ENCODE measurements around the gene DHX29.

The DHX29 gene, protein sequence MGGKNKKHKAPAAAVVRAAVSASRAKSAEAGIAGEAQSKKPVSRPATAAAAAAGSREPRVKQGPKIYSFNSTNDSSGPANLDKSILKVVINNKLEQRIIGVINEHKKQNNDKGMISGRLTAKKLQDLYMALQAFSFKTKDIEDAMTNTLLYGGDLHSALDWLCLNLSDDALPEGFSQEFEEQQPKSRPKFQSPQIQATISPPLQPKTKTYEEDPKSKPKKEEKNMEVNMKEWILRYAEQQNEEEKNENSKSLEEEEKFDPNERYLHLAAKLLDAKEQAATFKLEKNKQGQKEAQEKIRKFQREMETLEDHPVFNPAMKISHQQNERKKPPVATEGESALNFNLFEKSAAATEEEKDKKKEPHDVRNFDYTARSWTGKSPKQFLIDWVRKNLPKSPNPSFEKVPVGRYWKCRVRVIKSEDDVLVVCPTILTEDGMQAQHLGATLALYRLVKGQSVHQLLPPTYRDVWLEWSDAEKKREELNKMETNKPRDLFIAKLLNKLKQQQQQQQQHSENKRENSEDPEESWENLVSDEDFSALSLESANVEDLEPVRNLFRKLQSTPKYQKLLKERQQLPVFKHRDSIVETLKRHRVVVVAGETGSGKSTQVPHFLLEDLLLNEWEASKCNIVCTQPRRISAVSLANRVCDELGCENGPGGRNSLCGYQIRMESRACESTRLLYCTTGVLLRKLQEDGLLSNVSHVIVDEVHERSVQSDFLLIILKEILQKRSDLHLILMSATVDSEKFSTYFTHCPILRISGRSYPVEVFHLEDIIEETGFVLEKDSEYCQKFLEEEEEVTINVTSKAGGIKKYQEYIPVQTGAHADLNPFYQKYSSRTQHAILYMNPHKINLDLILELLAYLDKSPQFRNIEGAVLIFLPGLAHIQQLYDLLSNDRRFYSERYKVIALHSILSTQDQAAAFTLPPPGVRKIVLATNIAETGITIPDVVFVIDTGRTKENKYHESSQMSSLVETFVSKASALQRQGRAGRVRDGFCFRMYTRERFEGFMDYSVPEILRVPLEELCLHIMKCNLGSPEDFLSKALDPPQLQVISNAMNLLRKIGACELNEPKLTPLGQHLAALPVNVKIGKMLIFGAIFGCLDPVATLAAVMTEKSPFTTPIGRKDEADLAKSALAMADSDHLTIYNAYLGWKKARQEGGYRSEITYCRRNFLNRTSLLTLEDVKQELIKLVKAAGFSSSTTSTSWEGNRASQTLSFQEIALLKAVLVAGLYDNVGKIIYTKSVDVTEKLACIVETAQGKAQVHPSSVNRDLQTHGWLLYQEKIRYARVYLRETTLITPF (N-terminal part only)

DNA sequence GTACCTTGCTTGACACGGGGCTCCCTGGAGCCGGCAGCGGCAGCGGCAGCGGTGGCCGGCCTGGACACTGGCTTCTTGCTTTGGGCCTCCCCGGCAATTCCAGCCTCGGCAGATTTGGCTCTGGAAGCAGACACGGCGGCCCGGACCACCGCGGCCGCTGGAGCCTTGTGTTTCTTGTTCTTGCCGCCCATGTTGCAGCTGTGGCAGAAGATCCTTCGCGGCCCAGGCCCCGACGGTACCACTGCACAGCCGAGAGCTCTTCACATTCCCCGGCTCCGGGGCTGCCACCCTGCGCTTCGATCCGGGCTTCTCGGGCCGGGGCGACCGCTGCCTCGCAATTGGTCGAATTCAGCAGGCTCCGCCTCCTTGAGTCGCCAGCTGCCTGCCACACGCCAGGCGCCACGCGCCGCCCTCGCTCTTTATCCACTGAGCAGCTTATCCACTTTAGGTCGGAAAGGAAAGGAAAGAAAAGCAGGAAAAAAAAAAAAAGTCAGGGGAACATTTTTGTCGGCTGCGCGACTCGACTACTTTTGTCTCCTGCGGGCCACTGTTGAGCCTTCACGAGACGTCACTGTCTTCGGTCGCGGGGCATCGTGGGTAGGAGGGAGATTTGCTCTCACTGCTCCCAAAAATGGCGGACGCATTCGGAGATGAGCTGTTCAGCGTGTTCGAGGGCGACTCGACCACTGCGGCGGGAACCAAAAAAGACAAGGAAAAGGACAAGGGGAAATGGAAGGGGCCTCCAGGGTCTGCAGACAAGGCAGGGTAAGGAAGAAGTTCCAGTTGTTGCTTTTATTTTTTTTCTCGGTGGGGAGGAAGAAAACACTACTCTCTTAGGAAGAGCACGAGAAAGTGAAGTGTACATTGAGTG is at the start of gene DHX29, which contains the start of gene MTREX:
TSS of gene DHX29 (minus strand) at position 312 of the 871 bp plus-strand sequence. CDS start at position 191, 121 bp downstream.
TSS of gene MTREX (plus strand) at position 607 of the 871 bp plus-strand sequence. CDS start at position 632, 25 bp downstream.
- TF ChIP-seq, protein P1, sequence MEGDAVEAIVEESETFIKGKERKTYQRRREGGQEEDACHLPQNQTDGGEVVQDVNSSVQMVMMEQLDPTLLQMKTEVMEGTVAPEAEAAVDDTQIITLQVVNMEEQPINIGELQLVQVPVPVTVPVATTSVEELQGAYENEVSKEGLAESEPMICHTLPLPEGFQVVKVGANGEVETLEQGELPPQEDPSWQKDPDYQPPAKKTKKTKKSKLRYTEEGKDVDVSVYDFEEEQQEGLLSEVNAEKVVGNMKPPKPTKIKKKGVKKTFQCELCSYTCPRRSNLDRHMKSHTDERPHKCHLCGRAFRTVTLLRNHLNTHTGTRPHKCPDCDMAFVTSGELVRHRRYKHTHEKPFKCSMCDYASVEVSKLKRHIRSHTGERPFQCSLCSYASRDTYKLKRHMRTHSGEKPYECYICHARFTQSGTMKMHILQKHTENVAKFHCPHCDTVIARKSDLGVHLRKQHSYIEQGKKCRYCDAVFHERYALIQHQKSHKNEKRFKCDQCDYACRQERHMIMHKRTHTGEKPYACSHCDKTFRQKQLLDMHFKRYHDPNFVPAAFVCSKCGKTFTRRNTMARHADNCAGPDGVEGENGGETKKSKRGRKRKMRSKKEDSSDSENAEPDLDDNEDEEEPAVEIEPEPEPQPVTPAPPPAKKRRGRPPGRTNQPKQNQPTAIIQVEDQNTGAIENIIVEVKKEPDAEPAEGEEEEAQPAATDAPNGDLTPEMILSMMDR (IDR thresholded peaks at IDR 0.05; ENCODE audit: low read depth, low read length) = no peak
- DNase-seq (ENCODE audit: extremely low read depth, low read depth) = peak; percentile 70

DNA sequence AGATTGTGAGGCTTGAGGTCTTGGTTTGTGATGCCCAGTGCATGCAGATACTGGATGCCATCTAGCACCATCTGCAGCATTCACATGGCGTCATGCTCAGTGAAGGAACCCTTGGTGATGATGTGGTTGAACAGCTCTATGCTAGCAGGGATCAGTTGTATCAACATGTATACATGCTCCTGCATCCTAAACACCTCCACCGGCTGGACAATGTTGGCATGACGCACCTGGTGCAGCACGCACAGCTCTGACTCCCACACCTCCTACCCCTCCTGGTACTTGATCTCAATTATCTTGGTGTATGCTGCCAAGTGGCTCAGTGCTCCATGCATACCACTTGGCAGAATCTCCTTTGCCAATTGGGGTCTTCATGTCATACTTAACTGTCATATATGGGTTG is 49.4 kb upstream of the DHX29 start:
- TF ChIP-seq, protein P1 (IDR thresholded peaks at IDR 0.05; ENCODE audit: low read depth, low read length) = no peak
- DNase-seq (ENCODE audit: extremely low read depth, low read depth) = no peak

DNA sequence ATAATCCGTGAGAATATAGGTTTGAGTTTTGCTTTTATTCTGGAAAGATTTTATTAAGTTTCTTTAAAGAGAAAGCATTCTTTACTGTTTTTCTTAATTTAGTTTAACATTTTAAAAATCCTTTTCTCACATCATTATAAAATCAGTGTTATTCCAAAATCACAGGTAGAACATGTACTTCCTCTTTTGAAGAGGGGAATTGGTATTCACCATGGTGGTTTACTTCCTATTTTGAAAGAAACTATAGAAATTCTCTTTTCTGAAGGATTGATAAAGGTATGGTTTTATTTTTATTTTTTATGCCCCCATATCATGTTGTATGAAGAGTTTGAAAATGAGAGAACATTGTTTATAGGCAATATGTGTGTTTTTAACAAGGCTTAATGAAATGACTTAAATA is 43.3 kb upstream of the DHX29 start:
- TF ChIP-seq, protein P1 (IDR thresholded peaks at IDR 0.05; ENCODE audit: low read depth, low read length) = no peak
- DNase-seq (ENCODE audit: extremely low read depth, low read depth) = no peak

DNA sequence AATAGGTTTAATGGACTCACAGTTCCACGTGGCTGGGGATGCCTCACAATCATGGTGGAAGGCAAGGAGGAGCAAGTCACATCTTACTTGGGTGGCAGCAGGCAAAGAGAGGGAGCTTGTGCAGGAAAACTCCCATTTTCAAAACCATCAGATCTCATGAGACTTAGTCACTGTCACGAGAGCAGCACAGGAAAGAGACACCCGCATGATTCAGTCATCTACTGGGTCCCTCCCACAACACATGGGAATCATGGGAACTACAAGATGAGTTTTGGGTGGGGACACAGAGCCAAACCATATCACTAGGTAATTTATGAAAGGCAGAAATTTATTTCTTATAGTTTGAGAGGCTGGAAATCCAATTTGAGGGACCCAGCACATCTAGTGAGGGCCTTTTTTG is 40.3 kb upstream of the DHX29 start:
- DNase-seq (ENCODE audit: extremely low read depth, low read depth) = no peak
- TF ChIP-seq, protein P1 (IDR thresholded peaks at IDR 0.05; ENCODE audit: low read depth, low read length) = no peak

DNA sequence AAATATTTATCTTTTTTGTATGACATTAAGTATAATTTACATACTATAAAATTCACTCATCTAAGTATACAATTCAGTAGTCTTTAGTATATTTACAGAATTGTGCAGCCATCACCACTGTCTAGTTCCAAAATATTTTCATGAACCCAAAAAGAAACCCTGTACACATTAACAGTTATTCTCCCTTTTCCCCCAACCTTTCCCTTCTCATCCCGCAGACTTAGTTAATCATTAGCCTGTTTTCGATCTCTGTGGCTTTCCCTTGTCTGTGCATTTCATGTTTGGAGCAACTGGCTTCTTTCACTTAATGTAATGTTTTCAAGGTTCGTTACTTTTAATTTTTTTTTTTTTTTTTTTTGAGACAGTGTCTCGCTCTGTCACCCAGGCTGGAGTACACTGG is 37.8 kb upstream of the DHX29 start:
- no peak for DNase-seq (ENCODE audit: extremely low read depth, low read depth)
- TF ChIP-seq, protein P1 (IDR thresholded peaks at IDR 0.05; ENCODE audit: low read depth, low read length) = no peak

DNA sequence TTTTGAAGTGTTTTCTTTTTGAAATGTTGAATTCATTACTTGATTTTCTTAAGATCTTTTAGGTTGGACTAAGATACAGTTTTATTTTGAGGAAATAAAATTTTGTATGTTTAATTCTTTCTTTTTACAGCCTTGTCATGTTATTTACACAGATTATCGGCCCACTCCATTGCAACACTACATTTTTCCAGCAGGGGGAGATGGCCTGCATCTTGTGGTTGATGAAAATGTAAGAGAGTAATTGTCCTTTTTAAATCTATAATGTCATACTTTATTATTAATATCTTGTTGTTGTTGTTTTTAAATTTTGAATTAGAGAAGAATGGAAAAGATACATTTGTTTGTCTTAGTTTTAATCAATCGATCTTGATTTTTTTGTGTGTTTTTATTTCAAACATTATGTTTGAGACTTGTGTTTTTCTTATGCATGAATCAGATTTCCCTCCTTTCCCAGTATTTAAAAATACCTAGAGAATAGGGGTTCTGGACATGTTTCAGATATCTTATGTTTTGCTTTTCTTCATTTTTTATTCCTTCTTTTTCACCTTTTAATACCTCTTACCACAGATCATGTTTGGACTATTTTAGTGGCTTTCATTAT is 37.0 kb upstream of the DHX29 start:
- peak; percentile 31 for DNase-seq (ENCODE audit: extremely low read depth, low read depth)
- TF ChIP-seq, protein P1 (IDR thresholded peaks at IDR 0.05; ENCODE audit: low read depth, low read length) = peak; percentile 94
